Left ventricle myocardium inferior (tissue), 1 donor: ENCODE results near the gene UNC45A. TPM values are rescaled to one million over a fixed set of nuclear protein-coding genes. Genes with fewer than 3 reads are reported as not detected.

Experiments
- DNase-seq: peaks from one replicate; pipeline ENCODE4 v3.0.0-alpha.2; 2020
- H3K27ac ChIP-seq: fragments of 200-600 bp; replicated peaks from 2 replicates; pipeline ENCODE4 v1.8.0; 2021
- H3K27me3 ChIP-seq: fragments of 200-600 bp; 2 replicates; pipeline ENCODE4 v1.8.0; 2021; ENCODE audit warnings: low read depth
- H3K36me3 ChIP-seq: fragments of 200-600 bp; 2 replicates; pipeline ENCODE4 v1.8.0; 2021
- H3K4me1 ChIP-seq: fragments of 200-600 bp; 2 replicates; pipeline ENCODE4 v1.8.0; 2021
- H3K4me3 ChIP-seq: fragments of 200-600 bp; 2 replicates; pipeline ENCODE4 v1.8.0; 2021; ENCODE audit warnings: mild to moderate bottlenecking, moderate library complexity
- H3K9me3 ChIP-seq: fragments of 200-600 bp; replicated peaks from 2 replicates; pipeline ENCODE4 v1.8.0; 2021
- intact Hi-C: fragments of 100-400 bp; cut with micrococcal nuclease; formaldehyde crosslinking; loops from one replicate; pipeline ENCODE4 v1.11.0; 2022
- total RNA-seq: library from RNA; stranded (reverse); fragmentation: NEBNext Ultra II Directional; extraction: Animal tissue kit (Norgen Biotek cat#: 25700); gene quantifications from one replicate; pipeline ENCODE4 v1.2.1, GENCODE V29; 2021
- TF ChIP-seq, protein P1 (sequence below): fragments of 200-600 bp; IDR thresholded peaks from 2 replicates; pipeline ENCODE4 v1.8.0; 2021; ENCODE audit warnings: antibody characterized with exemption, mild to moderate bottlenecking, borderline replicate concordance
- donor health status: DM: no; HTN: yes; CAD: no; lungs with severe emphysema.

UNC45A gene
- total RNA-seq, 1 donor from 2014 or later: 21.9 TPM

DNA sequence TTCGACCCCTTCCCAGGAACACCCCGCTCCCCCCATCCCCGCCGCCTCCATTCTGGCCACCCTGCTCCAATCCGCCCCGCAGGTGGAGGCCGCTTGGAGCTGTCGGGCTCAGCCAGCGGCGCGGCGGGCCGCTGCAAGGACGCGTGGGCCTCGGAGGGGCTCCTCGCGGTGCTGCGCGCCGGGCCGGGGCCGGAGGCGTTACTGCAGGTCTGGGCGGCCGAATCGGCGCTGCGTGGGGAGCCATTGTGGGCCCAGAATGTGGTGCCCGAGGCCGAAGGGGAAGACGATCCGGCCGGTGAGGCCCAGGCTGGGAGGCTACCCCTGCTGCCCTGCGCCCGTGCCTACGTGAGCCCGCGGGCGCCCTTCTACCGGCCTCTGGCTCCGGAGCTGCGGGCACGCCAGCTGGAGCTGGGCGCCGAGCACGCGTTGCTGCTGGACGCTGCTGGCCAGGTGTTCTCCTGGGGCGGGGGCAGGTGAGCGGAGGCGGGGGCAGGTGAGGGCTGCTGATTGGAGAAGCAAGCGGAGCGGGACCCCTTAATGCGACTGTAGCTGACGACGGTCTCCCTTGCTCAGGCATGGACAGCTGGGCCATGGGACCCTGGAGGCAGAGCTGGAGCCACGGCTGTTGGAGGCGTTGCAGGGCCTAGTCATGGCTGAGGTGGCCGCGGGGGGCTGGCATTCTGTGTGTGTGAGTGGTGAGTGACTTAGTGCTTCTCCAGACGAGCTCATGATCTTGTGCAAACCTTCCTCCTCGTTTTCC, 22.1 kb downstream of the UNC45A start:
- Histone ChIP-seq H3K4me1 (peaks cover 71% of the 10 kb centered on the region), H3K9me3 (no peaks in the 10 kb centered on the region), H3K27me3 (no peaks in the 10 kb centered on the region), H3K4me3 (peak overlapping the region; percentile 84), H3K27ac (peak overlapping the region; percentile 73), H3K36me3 (peaks cover 41% of the 10 kb centered on the region)
- DNase-seq: no peak
- intact Hi-C loops: no loop called here
- TF ChIP-seq, protein P1, sequence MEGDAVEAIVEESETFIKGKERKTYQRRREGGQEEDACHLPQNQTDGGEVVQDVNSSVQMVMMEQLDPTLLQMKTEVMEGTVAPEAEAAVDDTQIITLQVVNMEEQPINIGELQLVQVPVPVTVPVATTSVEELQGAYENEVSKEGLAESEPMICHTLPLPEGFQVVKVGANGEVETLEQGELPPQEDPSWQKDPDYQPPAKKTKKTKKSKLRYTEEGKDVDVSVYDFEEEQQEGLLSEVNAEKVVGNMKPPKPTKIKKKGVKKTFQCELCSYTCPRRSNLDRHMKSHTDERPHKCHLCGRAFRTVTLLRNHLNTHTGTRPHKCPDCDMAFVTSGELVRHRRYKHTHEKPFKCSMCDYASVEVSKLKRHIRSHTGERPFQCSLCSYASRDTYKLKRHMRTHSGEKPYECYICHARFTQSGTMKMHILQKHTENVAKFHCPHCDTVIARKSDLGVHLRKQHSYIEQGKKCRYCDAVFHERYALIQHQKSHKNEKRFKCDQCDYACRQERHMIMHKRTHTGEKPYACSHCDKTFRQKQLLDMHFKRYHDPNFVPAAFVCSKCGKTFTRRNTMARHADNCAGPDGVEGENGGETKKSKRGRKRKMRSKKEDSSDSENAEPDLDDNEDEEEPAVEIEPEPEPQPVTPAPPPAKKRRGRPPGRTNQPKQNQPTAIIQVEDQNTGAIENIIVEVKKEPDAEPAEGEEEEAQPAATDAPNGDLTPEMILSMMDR: no peak

DNA sequence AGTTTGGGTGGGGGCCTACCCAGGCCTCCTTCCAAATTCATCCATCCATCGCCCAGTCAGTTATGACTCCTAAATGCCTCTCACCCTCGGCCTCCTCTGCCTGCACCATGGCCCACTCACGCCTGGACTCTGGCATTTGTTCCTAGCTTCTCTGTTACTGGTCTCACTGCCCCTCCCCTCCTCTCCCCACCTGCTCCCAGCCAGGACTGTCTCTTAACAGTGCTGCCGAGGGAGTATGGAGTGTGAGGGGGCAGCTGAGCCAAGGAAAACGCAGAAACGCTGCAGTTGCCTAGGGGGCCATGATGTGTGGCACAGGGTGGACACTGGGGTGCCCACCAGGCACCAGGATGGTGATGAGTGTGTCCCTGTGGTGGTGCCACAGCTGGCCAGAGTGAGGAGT, 22.7 kb downstream of the UNC45A start:
- intact Hi-C loops: no loop called here
- TF ChIP-seq, protein P1: no peak
- no peaks in the 10 kb centered on the region for H3K9me3 ChIP-seq
- peak overlapping the region; percentile 84 for H3K4me3 ChIP-seq
- H3K27ac ChIP-seq: no peak overlapping the region
- no peak for DNase-seq
- peaks cover 71% of the 10 kb centered on the region for H3K4me1 ChIP-seq
- H3K27me3 ChIP-seq: no peaks in the 10 kb centered on the region
- peaks cover 41% of the 10 kb centered on the region for H3K36me3 ChIP-seq

DNA sequence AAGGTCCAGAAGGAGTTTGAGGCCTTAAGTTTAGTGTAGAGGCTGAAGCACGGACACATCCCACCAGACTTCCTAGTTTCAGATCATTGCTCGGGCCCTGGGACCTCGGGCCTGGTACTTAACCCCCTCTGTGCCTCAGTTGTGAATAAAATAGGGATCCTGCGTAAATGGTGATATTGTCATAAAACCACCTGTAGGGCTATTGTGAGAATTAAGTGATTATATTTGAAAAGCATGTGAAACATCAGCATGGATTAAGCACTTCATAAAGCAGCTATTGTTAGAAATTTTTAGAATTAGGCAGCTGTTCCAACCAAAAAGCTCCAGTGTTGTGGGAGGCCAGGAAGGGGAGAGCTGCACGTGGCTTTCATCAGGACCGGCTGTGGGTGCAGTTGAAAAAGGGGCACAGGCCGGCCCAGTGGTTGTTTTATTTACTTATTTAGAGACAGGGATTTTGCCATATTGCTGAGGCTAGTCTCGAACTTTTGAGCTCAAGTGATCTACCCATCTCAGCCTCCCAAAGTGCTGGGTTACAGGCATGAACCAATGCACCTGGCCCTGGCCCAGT, 24.0 kb downstream of the UNC45A start:
- peaks cover 71% of the 10 kb centered on the region for H3K4me1 ChIP-seq
- intact Hi-C loops: no loop called here
- no peaks in the 10 kb centered on the region for H3K27me3 ChIP-seq
- peaks cover 42% of the 10 kb centered on the region for H3K36me3 ChIP-seq
- H3K4me3 ChIP-seq: no peak overlapping the region
- H3K27ac ChIP-seq: peak overlapping the region; percentile 71
- DNase-seq: no peak
- H3K9me3 ChIP-seq: no peaks in the 10 kb centered on the region
- TF ChIP-seq, protein P1: no peak

DNA sequence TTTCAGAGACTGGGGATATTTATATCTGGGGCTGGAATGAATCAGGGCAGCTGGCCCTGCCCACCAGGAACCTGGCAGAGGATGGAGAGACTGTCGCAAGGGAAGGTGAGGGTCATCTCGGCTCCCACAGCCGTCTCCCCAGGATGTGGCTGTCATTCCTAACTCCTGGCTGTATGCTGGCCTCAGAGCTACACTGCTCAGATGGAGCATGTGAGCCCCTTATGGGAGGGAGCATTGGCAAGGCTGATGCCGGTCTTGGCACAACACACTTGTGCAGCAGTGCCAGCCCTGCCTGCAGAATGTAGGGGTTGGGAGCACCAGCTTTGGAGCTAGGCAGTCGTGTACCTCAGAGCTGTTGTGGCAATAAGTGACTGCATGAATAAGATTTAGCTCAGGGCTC, 24.8 kb downstream of the UNC45A start:
- H3K36me3 ChIP-seq: peaks cover 46% of the 10 kb centered on the region
- peak overlapping the region; percentile 71 for H3K27ac ChIP-seq
- peak; percentile 69 for DNase-seq
- TF ChIP-seq, protein P1: no peak
- no peak overlapping the region for H3K4me3 ChIP-seq
- H3K4me1 ChIP-seq: peaks cover 64% of the 10 kb centered on the region
- H3K9me3 ChIP-seq: no peaks in the 10 kb centered on the region
- intact Hi-C loops: no loop called here
- no peaks in the 10 kb centered on the region for H3K27me3 ChIP-seq

DNA sequence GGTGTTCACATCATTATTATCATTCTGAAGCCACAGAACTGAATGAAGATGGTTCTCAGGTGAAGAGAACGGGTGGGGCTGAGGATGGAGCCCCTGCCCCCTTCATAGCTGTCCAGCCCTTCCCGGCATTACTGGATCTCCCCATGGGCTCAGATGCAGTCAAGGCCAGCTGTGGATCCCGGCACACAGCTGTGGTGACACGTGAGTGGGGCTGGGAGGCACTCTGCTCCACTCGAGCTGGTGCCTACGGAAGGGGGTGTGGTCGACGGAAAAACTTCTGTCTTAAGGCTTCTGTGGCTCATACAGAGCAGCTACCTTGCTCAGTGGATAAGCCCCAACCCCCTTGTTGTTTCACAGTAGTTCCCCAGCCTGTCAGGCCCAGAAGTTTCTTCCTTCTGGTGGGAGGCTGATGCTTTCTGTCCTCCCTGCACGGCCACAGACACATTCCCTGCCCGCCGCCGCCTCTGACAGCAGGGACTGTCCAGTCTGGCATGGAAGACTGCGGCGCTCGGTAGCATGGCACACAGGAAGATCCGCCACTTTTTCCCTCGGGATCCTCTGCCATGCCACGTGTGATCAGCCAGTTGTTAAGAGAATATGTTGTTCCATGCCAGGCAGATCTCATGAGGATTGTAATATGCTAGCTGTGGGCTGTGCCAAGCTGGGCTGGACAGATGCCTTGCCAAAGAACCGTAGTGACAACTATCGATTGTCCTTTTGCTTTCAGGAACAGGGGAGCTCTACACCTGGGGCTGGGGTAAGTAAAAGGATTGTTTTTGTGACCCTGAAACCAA, 25.4 kb downstream of the UNC45A start:
- no peaks in the 10 kb centered on the region for H3K9me3 ChIP-seq
- H3K4me1 ChIP-seq: peaks cover 58% of the 10 kb centered on the region
- no peak overlapping the region for H3K4me3 ChIP-seq
- H3K36me3 ChIP-seq: peaks cover 48% of the 10 kb centered on the region
- H3K27ac ChIP-seq: peak overlapping the region; percentile 71
- H3K27me3 ChIP-seq: no peaks in the 10 kb centered on the region
- TF ChIP-seq, protein P1: no peak
- no peak for DNase-seq
- intact Hi-C loops: no loop called here
